PFSK-1 (cell line): ENCODE measurements around the gene DOC2A.

ENCODE experiments used
- POLR2AphosphoS5 ChIP-seq: IDR thresholded peaks from 2 replicates; pipeline ENCODE4 v1.6.1; 2012; ENCODE audit warnings: low read depth, mild to moderate bottlenecking, control low read depth, low read length, moderate library complexity
- REST ChIP-seq, 2 experiments: IDR thresholded peaks; 2 replicates each; pipeline versions ENCODE4 v1.6.1 to v1.8.0; 2011 to 2012; ENCODE audit warnings: low read depth in 2 of 2, low read length in 2 of 2, control low read depth in 1 of 2, inconsistent platforms in 1 of 2, mild to moderate bottlenecking in 1 of 2, moderate library complexity in 1 of 2; ENCODE audit not compliant: insufficient read depth in 1 of 2
- TAF1 ChIP-seq: IDR thresholded peaks from 2 replicates; pipeline ENCODE4 v1.6.1; 2012; ENCODE audit warnings: low read length, control low read depth, borderline replicate concordance; ENCODE audit not compliant: insufficient read depth

GRCh38 chr16:29975134-29975538, 35.7 kb downstream of the DOC2A start:
- no peak for TF ChIP-seq REST (IDR thresholded peaks at IDR 0.05; ENCODE audit: insufficient read depth in 1 of 2, low read depth in 2 of 2, low read length in 2 of 2)
- no peak for TF ChIP-seq POLR2AphosphoS5
- TF ChIP-seq TAF1 = no peak
